Left ventricle myocardium inferior (tissue), 1 donor: ENCODE results near the gene CHFR. TPM values are rescaled to one million over a fixed set of nuclear protein-coding genes. Genes with fewer than 3 reads are reported as not detected.
A peak's percentile ranks its signal among the peaks of the same experiment; 100 is the strongest.
"Not testable (repeated sequence)": the region's sequence is repeated elsewhere in the genome, so short reads cannot be mapped to it uniquely, and the experiment has no call there.

Experiments
- DNase-seq: peaks from one replicate; pipeline ENCODE4 v3.0.0-alpha.2; 2020
- H3K27ac ChIP-seq: fragments of 200-600 bp; replicated peaks from 2 replicates; pipeline ENCODE4 v1.8.0; 2021
- H3K27me3 ChIP-seq: fragments of 200-600 bp; 2 replicates; pipeline ENCODE4 v1.8.0; 2021; ENCODE audit warnings: low read depth
- H3K36me3 ChIP-seq: fragments of 200-600 bp; 2 replicates; pipeline ENCODE4 v1.8.0; 2021
- H3K4me1 ChIP-seq: fragments of 200-600 bp; 2 replicates; pipeline ENCODE4 v1.8.0; 2021
- H3K4me3 ChIP-seq: fragments of 200-600 bp; 2 replicates; pipeline ENCODE4 v1.8.0; 2021; ENCODE audit warnings: mild to moderate bottlenecking, moderate library complexity
- H3K9me3 ChIP-seq: fragments of 200-600 bp; replicated peaks from 2 replicates; pipeline ENCODE4 v1.8.0; 2021
- intact Hi-C: fragments of 100-400 bp; cut with micrococcal nuclease; formaldehyde crosslinking; loops from one replicate; pipeline ENCODE4 v1.11.0; 2022
- total RNA-seq: library from RNA; stranded (reverse); fragmentation: NEBNext Ultra II Directional; extraction: Animal tissue kit (Norgen Biotek cat#: 25700); gene quantifications from one replicate; pipeline ENCODE4 v1.2.1, GENCODE V29; 2021
- TF ChIP-seq, protein P1 (sequence below): fragments of 200-600 bp; IDR thresholded peaks from 2 replicates; pipeline ENCODE4 v1.8.0; 2021; ENCODE audit warnings: antibody characterized with exemption, mild to moderate bottlenecking, borderline replicate concordance
- donor health status: DM: no; HTN: yes; CAD: no; lungs with severe emphysema.

The CHFR gene
- total RNA-seq, 1 donor from 2014 or later = 14.4 TPM

DNA sequence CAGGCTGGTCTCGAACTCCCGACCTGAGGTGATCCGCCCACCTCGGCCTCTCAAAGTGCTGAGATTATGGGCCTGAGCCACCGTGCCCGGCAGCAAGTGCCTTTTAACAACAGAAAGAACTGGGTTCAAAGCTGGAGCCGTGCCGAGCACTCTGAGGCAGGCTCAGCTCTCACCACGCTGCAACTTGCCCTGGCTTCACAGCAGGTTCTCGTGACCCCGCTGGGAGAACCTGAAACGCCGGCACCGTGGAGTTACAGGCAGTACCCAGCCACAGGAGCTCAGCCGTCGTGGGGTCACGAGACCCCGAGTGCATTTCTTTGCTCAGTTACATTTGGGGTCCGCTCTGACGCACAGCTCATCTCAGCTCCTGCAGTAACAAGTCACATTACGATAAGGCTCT is 73.2 kb downstream of the CHFR start:
- H3K27me3 ChIP-seq = no peaks in the 10 kb centered on the region
- H3K9me3 ChIP-seq = no peaks in the 10 kb centered on the region
- intact Hi-C loops = no loop called here
- TF ChIP-seq, protein P1, sequence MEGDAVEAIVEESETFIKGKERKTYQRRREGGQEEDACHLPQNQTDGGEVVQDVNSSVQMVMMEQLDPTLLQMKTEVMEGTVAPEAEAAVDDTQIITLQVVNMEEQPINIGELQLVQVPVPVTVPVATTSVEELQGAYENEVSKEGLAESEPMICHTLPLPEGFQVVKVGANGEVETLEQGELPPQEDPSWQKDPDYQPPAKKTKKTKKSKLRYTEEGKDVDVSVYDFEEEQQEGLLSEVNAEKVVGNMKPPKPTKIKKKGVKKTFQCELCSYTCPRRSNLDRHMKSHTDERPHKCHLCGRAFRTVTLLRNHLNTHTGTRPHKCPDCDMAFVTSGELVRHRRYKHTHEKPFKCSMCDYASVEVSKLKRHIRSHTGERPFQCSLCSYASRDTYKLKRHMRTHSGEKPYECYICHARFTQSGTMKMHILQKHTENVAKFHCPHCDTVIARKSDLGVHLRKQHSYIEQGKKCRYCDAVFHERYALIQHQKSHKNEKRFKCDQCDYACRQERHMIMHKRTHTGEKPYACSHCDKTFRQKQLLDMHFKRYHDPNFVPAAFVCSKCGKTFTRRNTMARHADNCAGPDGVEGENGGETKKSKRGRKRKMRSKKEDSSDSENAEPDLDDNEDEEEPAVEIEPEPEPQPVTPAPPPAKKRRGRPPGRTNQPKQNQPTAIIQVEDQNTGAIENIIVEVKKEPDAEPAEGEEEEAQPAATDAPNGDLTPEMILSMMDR = no peak
- H3K36me3 ChIP-seq = peaks cover 80% of the 10 kb centered on the region
- H3K4me1 ChIP-seq = no peaks in the 10 kb centered on the region
- H3K4me3 ChIP-seq = no peak overlapping the region
- no peak overlapping the region for H3K27ac ChIP-seq
- DNase-seq = no peak

DNA sequence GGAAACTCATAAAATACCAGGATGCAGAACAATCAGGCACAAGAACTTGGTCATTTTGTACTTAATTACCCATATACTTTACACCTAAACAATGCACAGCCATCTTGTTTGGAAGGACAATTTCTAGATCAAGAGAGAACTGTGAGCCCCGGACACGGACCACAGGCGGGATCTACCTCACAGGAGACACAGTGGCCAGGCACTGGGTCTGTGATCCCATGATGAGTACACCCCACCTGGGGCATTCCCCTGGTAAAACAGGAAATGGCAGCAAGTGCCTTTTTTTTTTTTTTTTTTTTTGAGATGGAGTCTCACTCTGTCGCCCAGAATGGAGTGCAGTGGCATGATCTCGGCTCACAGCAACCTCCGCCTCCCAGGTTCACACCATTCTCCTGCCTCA is 74.0 kb downstream of the CHFR start:
- Histone ChIP-seq H3K36me3 (peaks cover 75% of the 10 kb centered on the region), H3K27me3 (no peaks in the 10 kb centered on the region), H3K4me1 (no peaks in the 10 kb centered on the region), H3K27ac (no peak overlapping the region), H3K4me3 (no peak overlapping the region), H3K9me3 (no peaks in the 10 kb centered on the region)
- intact Hi-C loops = no loop called here
- no peak for DNase-seq
- TF ChIP-seq, protein P1 = no peak

DNA sequence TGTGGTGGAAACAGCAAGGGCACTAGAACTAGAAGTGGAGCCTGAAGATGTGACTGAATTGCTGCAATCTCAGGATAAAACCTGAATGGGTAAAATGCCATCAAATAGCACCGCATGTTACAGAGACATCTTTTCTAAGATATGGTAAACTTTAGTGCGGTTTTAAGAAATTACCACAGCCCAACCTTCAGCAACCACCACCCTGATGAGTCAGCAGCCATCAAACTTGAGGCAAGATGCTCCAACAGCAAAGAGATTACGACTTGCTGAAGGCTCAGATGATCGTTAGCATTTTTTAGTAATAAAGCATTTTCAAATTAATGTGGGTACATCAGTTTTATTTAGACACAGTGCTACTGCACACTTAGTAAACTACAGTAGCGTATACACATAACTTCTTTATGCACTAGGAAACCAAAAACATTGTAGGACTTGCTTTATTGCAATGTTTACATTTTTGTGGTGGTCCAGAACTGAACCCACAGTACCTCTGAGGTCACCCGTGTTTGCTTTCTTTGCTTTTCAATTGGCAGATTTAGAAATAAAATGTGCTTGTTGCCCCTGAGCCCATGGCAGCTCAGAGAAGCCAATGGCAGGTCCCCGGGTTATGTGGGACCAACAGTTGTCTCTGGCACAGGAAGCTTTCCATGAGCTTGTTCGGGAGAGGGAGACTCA is 74.6 kb downstream of the CHFR start:
- H3K4me3 ChIP-seq = no peak overlapping the region
- intact Hi-C loops = no loop called here
- H3K27me3 ChIP-seq = no peaks in the 10 kb centered on the region
- H3K36me3 ChIP-seq = peaks cover 76% of the 10 kb centered on the region
- no peak overlapping the region for H3K27ac ChIP-seq
- no peaks in the 10 kb centered on the region for H3K9me3 ChIP-seq
- no peaks in the 10 kb centered on the region for H3K4me1 ChIP-seq
- TF ChIP-seq, protein P1 = no peak
- no peak for DNase-seq

DNA sequence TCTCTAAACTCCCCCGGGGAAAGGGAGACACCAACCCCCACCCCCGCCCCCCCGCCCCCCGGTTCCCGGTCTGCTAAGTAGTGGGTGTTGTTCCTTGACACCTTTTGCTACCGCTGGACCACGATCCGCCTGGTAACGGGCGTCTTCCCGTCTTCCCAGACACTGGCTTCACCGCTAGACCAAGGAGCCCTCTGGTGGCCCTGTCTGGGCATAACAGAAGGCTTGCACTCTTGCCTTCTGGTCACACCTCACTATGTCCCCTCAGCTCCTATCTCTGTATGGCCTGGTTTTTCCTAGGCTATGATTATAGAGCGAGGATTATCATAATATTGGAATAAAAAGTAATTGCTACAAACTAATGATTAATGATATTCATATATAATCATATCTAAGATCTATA is 78.0 kb downstream of the CHFR start:
- DNase-seq = peak; percentile 45
- H3K36me3 ChIP-seq = peaks cover 79% of the 10 kb centered on the region
- intact Hi-C loops, H3K27me3 ChIP-seq, H3K27ac ChIP-seq, H3K9me3 ChIP-seq, H3K4me1 ChIP-seq, H3K4me3 ChIP-seq: not testable (repeated sequence)
- TF ChIP-seq, protein P1 = peak; percentile 52

DNA sequence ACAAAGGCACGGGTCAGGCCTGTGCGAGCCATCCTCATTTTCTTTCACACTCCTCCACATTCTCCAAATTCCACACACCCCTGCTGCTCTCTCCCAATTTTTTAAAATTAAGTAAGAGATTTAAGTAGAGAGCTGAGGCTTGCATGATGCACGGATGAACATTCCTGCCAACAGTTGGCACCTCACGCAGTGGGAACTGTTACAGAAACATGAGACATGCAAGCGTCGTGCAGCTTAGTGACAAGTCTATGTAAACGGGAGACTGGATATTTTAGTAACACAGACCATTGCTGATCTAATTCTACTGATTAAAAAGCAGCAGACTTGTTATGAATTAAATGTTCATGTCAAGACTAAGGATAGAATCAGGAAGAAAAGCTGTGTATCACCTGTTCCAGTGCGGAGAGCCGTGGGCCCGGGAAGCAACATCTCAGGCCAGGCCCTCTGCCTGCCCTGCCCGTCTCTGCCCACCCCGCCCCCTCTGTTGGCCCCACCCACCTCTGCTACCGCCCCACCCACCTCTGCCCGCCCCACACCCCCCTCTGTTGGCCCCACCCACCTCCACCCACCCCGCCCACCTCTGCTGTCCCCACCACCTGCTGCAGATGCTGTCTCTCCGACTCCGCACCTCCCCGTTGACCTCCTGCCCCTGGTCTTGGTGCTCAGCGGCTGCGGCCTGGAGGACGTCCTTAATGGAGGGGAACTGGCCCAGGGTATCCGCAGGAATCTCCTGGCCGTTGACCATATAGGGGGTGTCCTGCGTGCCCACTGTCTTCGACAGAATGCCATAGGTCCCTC is 79.9 kb downstream of the CHFR start:
- Histone ChIP-seq H3K9me3 (no peaks in the 10 kb centered on the region), H3K4me1 (peaks cover 5% of the 10 kb centered on the region), H3K4me3 (no peak overlapping the region), H3K27ac (no peak overlapping the region), H3K27me3 (no peaks in the 10 kb centered on the region), H3K36me3 (peaks cover 79% of the 10 kb centered on the region)
- TF ChIP-seq, protein P1 = no peak
- intact Hi-C loops = no loop called here
- no peak for DNase-seq
